Esophagus muscularis mucosa (tissue), 3 donors: Measurements from ENCODE around the gene CCDC40.

Experiments
- CTCF ChIP-seq, 3 experiments: fragments of 200-600 bp in 2 of 3; fragments of 450-650 bp in 1 of 3; sonication (generic) in 2 of 3; IDR thresholded peaks; one replicate each; pipeline ENCODE4 v1.5.1; 2017 to 2019; ENCODE audit warnings: antibody characterized with exemption in 3 of 3, mild to moderate bottlenecking in 2 of 3, moderate library complexity in 1 of 3
- POLR2AphosphoS5 ChIP-seq, 2 donors: sonication (generic); formaldehyde crosslinking; IDR thresholded peaks; one replicate each; pipeline ENCODE4 v1.6.1; 2017; ENCODE audit warnings: antibody characterized with exemption in 2 of 2

- no peak for TF ChIP-seq CTCF (IDR thresholded peaks at IDR 0.05)
- TF ChIP-seq POLR2AphosphoS5 (IDR thresholded peaks at IDR 0.05) = no peak
Observed at GRCh38 chr17:80050706-80051105, 14.3 kb downstream of the CCDC40 start.
